ENCODE measurements around the gene PAFAH1B2. TPM values are rescaled to one million over a fixed set of nuclear protein-coding genes. Genes with fewer than 3 reads are reported as not detected.
"Not testable (repeated sequence)": the region's sequence is repeated elsewhere in the genome, so short reads cannot be mapped to it uniquely, and the experiment has no call there.

Gene PAFAH1B2
- total RNA-seq, 1 experiment from 2014 or later: 74.9 TPM

- in situ Hi-C loops (cut with HindIII; ENCODE audit: low pct_unique_long_range_greater_than_20kb, low sequenced_read_pairs): not testable (repeated sequence)
Measured at GRCh38 chr11:117209351-117210125, 65.5 kb downstream of the PAFAH1B2 start.

DNA sequence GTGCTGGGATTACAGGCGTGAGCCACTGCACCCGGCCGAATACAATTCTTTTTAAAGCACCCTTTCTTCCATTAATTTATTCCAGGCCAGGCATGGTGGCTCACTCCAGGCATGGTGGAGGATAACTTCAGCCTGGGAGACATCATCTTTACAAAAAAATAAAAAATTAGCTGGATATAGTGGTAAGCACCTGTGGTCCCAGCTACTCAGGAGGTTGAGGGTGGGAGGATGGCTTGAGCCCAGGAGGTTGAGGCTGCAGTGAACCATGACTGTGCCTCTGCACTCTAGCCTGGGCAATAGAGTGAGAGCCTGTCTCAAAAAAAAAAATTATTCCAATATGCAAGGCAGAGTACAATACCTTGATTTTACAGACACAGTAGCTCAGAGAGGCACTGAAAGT lies 66.5 kb downstream of the PAFAH1B2 start:
- no peak for DNase-seq (ENCODE audit: low read depth)
- in situ Hi-C loops (cut with HindIII; ENCODE audit: low pct_unique_long_range_greater_than_20kb, low sequenced_read_pairs): no loop called here

More at GRCh38 chr11:117209351-117210125, 65.5 kb downstream of the PAFAH1B2 start:
- not testable (repeated sequence) for DNase-seq (ENCODE audit: low read depth)

DNA sequence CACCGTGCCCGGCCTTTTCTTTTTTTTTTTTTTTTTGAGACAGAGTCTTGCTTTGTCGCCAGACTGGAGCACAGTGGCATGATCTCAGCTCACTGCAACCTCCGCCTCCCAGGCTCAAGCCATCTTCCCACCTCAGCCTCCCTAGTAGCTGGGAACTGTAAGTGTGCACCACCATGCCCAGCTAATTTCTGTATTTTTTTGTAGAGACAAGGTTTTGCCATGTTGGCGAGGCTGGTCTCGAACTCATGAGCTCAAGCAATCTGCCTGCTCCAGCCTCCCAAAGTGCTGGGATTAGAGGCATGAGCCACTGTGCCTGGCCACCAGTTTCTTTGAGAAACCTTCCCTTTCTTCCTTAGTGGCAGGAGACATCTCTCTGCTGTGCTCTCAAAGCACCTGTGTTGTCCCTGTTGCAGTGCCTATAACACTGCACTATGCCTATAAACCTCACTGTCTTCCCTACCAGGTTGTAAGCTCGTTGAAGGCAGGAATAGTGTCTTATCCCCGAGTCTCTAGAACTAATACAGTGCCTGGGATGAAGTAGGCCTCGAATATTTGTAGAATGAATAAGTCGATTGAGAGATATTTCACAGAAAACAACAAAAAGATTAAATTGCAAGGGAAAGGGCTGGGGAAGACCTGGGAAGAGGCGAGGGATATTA lies 68.7 kb downstream of the PAFAH1B2 start:
- DNase-seq (ENCODE audit: low read depth): no peak
- in situ Hi-C loops (cut with HindIII; ENCODE audit: low pct_unique_long_range_greater_than_20kb, low sequenced_read_pairs): no loop called here

- in situ Hi-C loops (cut with HindIII; ENCODE audit: low pct_unique_long_range_greater_than_20kb, low sequenced_read_pairs): no loop called here
- no peak for DNase-seq (ENCODE audit: low read depth)
Measured at GRCh38 chr11:117214404-117215110, 70.5 kb downstream of the PAFAH1B2 start.

GRCh38 chr11:117217141-117218084 lies 73.3 kb downstream of the PAFAH1B2 start:
- no peak for DNase-seq (ENCODE audit: low read depth)
- in situ Hi-C loops (cut with HindIII; ENCODE audit: low pct_unique_long_range_greater_than_20kb, low sequenced_read_pairs): no loop called here

DNA sequence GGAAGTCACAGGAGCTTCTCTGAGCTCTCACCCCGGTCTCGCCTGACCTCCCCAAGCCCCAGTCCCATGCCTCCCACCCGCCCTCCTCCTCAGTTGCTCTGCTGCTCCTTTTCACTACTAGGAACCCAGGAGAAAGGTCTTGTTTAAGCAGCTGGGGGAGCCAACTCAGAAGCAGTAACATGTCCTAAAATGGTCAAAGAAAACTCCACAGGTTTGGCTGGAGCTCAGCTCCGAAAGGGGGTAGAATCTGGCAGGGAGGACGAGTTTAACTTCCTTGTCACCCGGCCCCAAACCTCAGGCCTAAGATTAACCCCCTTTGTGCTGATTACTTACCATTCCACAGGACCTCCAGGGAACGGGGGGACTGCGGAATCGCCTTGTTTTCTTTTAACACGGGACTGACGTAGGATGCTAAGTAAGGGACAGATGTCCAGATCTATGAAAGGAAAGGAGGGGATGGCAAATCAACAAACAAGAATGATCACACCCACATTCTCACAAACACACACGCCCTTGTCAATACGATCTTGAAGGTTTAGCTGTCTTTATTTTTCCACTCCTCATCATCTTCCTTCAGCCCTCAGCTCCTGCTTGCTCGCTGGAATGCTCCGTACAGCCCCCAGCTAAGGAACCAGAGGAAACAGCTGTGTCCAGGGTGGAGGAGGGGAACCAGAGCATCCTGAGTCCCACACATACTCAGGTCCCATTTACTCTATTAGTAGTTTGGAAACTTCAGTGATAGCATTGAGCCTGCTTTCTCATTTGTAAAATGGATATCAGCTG lies 74.2 kb downstream of the PAFAH1B2 start:
- no peak for DNase-seq (ENCODE audit: low read depth)
- in situ Hi-C loops (cut with HindIII; ENCODE audit: low pct_unique_long_range_greater_than_20kb, low sequenced_read_pairs): no loop called here

GRCh38 chr11:117219001-117219400 lies 74.9 kb downstream of the PAFAH1B2 start:
- in situ Hi-C loops (cut with HindIII; ENCODE audit: low pct_unique_long_range_greater_than_20kb, low sequenced_read_pairs): no loop called here

GRCh38 chr11:117219455-117219854 lies 75.4 kb downstream of the PAFAH1B2 start:
- in situ Hi-C loops (cut with HindIII; ENCODE audit: low pct_unique_long_range_greater_than_20kb, low sequenced_read_pairs): no loop called here
- DNase-seq (ENCODE audit: low read depth): no peak

More at GRCh38 chr11:117219001-117219400, 74.9 kb downstream of the PAFAH1B2 start:
- no peak for DNase-seq (ENCODE audit: low read depth)

DNA sequence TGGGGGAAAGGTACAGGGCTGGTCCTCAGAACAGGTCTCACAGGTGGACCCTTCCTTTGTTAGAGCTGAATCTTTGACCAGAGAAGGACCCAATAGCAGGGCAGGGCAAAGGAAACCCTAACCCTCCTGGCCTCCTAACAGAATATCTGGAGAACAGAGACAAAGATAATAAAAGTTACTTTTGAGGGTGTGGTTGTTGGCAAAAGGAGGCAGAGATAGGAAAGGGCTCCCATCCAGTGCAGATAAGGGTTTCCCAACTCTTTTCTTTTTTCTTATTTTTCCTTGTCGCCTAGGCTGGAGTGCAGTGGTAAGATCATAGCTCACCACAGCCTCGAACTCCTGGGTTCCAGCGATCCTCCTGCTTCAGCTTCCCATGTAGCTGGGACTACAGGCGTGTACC lies 75.9 kb downstream of the PAFAH1B2 start:
- in situ Hi-C loops (cut with HindIII; ENCODE audit: low pct_unique_long_range_greater_than_20kb, low sequenced_read_pairs): no loop called here
- no peak for DNase-seq (ENCODE audit: low read depth)

- DNase-seq (ENCODE audit: low read depth): no peak
- in situ Hi-C loops (cut with HindIII; ENCODE audit: low pct_unique_long_range_greater_than_20kb, low sequenced_read_pairs): no loop called here
Measured at GRCh38 chr11:117220568-117220967, 76.5 kb downstream of the PAFAH1B2 start.

GRCh38 chr11:117220999-117221774 lies 77.1 kb downstream of the PAFAH1B2 start:
- DNase-seq (ENCODE audit: low read depth): no peak
- in situ Hi-C loops (cut with HindIII; ENCODE audit: low pct_unique_long_range_greater_than_20kb, low sequenced_read_pairs): no loop called here

DNA sequence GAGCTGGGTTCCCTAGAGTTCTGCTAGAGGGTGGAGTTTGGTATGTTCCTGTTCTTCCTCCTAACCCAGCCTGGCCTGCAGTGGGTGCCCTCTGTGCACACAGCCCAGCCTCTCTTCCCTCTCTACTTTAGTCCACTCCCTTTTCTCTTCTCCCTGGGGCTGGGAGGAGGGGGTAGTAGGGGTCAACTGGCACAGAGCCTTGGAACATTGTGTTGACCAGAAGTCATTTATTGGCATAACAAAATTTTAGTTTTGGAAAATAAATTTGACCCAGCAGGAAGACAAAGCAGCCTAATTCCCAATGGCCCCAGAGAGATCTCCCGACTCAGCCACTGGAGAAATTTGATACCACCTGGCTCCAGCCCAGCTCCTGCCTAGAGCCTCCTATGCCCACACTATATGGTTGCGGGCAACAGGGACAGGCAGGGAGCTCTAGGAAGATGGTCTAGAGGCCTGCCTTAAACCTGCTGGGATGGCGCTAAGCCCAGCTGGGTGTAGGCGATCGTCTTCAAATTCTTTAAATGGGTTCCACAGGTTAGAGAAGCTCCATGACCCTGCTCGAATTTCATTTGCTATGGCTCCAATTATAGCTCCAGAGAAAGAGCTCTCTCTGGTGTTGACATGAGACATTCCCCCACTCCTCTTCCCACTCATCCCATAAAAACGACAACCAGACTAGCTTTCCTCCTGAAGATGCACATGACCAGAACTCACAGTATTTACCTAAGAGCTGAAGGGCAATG lies 77.9 kb downstream of the PAFAH1B2 start:
- in situ Hi-C loops (cut with HindIII; ENCODE audit: low pct_unique_long_range_greater_than_20kb, low sequenced_read_pairs): no loop called here
- DNase-seq (ENCODE audit: low read depth): no peak

GRCh38 chr11:117222991-117223740 lies 79.1 kb downstream of the PAFAH1B2 start:
- in situ Hi-C loops (cut with HindIII; ENCODE audit: low pct_unique_long_range_greater_than_20kb, low sequenced_read_pairs): no loop called here
- no peak for DNase-seq (ENCODE audit: low read depth)

DNA sequence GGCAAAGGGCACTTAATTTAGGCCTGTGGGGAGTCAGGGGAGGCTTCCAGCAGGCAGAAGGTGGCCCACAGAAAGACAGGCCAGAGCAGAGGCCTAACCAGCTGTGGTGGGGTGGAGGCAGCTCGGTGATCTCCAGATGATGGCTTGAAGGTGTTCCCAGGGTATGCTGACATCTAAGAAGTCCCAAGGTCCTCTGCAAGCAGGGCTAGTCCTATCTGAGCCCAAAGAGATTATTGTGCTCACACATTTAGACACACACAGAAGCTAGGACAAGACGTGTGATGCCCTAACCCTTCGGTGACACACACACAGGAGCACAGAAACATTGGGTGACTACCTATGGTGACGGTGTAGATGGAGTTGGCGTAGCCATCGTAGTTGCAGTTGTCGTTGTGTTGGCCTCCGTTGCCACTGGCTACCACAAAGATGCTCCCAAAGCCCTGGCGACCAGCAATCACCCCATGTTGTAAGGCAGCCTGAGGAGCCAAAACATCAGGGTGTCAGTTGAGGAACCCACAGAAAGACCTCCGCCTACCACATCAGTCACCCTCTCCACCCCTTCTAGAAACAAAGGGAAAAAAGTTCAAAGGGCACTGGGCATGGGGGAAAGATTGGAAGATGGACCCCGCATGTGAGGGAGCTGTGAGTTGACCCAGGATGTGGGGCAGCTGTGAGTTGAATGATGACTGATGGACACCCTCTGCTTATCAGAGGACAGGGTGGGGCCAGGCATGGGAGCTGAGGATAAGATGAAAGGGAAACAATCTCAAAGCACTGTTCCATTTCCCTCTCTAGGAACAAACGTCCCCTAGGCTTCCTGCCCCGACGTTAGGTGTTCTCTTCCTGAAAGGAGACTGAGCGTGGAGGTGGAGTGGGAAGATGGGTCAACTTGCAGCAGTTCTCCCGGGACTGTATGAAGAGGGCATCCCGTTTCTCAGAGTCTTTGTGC lies 79.9 kb downstream of the PAFAH1B2 start:
- DNase-seq (ENCODE audit: low read depth): no peak
- in situ Hi-C loops (cut with HindIII; ENCODE audit: low pct_unique_long_range_greater_than_20kb, low sequenced_read_pairs): no loop called here
